DND-41 (cell line): ENCODE data around the gene BORCS6.
A peak's percentile ranks its signal among the peaks of the same experiment; 100 is the strongest.

Experiments
- ATAC-seq: fragments of 200-7000 bp; cut with Tn5 transposase; 3 replicates; pipeline ENCODE4 v1.9.1; 2021; ENCODE audit warnings: low read depth; ENCODE audit not compliant: insufficient read depth
- DNase-seq: peaks from one replicate; pipeline ENCODE4 v3.0.0-alpha.2; 2020
- H2AFZ ChIP-seq: 2 replicates; pipeline ENCODE4 v1.6.0; 2012; ENCODE audit warnings: low read depth, low read length
- H3K27ac ChIP-seq: 2 replicates; pipeline ENCODE4 v1.5.1; 2012; ENCODE audit warnings: low read length, inconsistent platforms
- H3K27me3 ChIP-seq: fragments of 200-600 bp; sonication (generic); 2 replicates; pipeline ENCODE4 v1.6.0; 2012; ENCODE audit warnings: low read length, mild to moderate bottlenecking, inconsistent platforms; ENCODE audit not compliant: insufficient read depth, poor library complexity
- H3K36me3 ChIP-seq: 2 replicates; pipeline ENCODE4 v1.5.1; 2012; ENCODE audit warnings: low read length, inconsistent platforms; ENCODE audit not compliant: insufficient read depth
- H3K4me1 ChIP-seq: 2 replicates; pipeline ENCODE4 v1.5.1; 2012; ENCODE audit warnings: mild to moderate bottlenecking, low read length; ENCODE audit not compliant: insufficient read depth
- H3K4me2 ChIP-seq: 2 replicates; pipeline ENCODE4 v1.6.0; 2012; ENCODE audit warnings: mild to moderate bottlenecking, moderate library complexity, low read length, inconsistent platforms; ENCODE audit not compliant: insufficient read depth
- H3K4me3 ChIP-seq, 2 experiments: fragments of 200-600 bp in 1 of 2; shearing (Covaris generic) in 1 of 2; 2 replicates each; pipeline ENCODE4 v1.5.1; 2012 to 2016; ENCODE audit warnings: inconsistent platforms in 2 of 2, low read length in 2 of 2, mild to moderate bottlenecking in 2 of 2, low read depth in 1 of 2, moderate library complexity in 1 of 2
- H3K79me2 ChIP-seq: 2 replicates; pipeline ENCODE4 v1.6.0; 2012; ENCODE audit warnings: low read length, inconsistent platforms; ENCODE audit not compliant: insufficient read depth
- H3K9ac ChIP-seq: 2 replicates; pipeline ENCODE4 v1.6.0; 2012; ENCODE audit warnings: low read depth, mild to moderate bottlenecking, inconsistent platforms, low read length, moderate library complexity
- H3K9me3 ChIP-seq: 2 replicates; pipeline ENCODE4 v1.5.1; 2012; ENCODE audit warnings: low read length, moderate library complexity, mild to moderate bottlenecking, inconsistent platforms; ENCODE audit not compliant: insufficient read depth, severe bottlenecking
- H4K20me1 ChIP-seq: 2 replicates; pipeline ENCODE4 v1.6.0; 2012; ENCODE audit warnings: low read length; ENCODE audit not compliant: insufficient read depth
- EZH2 ChIP-seq: IDR thresholded peaks from 3 replicates; pipeline ENCODE4 v1.6.1; 2012; ENCODE audit warnings: borderline replicate concordance, low read depth, mild to moderate bottlenecking, moderate library complexity, low read length, inconsistent platforms; ENCODE audit not compliant: severe bottlenecking
- TF ChIP-seq, protein P1 (sequence below): IDR thresholded peaks from 2 replicates; pipeline ENCODE4 v1.5.1; 2012; ENCODE audit warnings: borderline replicate concordance, low read length, moderate library complexity, mild to moderate bottlenecking; ENCODE audit not compliant: poor library complexity, severe bottlenecking; ENCODE audit errors: extremely low read depth

Gene BORCS6

DNA sequence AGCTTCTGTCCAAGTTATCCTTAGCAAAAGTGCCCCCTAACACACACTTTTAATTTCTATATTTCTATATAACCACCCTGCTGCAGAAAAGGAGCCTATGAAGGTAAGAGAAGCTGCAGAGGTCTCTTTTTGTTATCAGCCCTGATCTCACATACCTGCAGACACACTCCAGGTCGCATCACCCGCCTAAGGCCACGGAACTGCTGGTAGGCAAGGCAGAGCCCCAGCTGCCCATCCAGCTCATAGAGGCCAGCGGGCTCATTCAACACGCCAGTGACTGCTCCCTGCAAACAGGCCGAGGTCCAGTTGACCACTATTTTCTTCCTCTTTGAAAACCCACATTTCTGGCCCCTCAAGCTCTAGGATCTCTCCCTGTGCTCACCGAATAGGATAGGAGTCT is 45.7 kb upstream of the BORCS6 start:
- TF ChIP-seq EZH2 = no peak
- TF ChIP-seq, protein P1, sequence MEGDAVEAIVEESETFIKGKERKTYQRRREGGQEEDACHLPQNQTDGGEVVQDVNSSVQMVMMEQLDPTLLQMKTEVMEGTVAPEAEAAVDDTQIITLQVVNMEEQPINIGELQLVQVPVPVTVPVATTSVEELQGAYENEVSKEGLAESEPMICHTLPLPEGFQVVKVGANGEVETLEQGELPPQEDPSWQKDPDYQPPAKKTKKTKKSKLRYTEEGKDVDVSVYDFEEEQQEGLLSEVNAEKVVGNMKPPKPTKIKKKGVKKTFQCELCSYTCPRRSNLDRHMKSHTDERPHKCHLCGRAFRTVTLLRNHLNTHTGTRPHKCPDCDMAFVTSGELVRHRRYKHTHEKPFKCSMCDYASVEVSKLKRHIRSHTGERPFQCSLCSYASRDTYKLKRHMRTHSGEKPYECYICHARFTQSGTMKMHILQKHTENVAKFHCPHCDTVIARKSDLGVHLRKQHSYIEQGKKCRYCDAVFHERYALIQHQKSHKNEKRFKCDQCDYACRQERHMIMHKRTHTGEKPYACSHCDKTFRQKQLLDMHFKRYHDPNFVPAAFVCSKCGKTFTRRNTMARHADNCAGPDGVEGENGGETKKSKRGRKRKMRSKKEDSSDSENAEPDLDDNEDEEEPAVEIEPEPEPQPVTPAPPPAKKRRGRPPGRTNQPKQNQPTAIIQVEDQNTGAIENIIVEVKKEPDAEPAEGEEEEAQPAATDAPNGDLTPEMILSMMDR = no peak
- peaks cover 11% of the 10 kb centered on the region for H3K79me2 ChIP-seq
- no peak overlapping the region for H3K4me3 ChIP-seq
- H3K4me1 ChIP-seq = no peaks in the 10 kb centered on the region
- peaks cover 96% of the 10 kb centered on the region for H3K36me3 ChIP-seq
- no peak overlapping the region for H3K27ac ChIP-seq
- ATAC-seq (no peak), DNase-seq (no peak)
- no peak overlapping the region for H2AFZ ChIP-seq
- no peaks in the 10 kb centered on the region for H3K27me3 ChIP-seq
- peaks cover 3% of the 10 kb centered on the region; the same call in 1 of the 2 replicates for H4K20me1 ChIP-seq
- no peaks in the 10 kb centered on the region for H3K9me3 ChIP-seq
- H3K4me2 ChIP-seq = no peak overlapping the region
- H3K9ac ChIP-seq = no peak overlapping the region

DNA sequence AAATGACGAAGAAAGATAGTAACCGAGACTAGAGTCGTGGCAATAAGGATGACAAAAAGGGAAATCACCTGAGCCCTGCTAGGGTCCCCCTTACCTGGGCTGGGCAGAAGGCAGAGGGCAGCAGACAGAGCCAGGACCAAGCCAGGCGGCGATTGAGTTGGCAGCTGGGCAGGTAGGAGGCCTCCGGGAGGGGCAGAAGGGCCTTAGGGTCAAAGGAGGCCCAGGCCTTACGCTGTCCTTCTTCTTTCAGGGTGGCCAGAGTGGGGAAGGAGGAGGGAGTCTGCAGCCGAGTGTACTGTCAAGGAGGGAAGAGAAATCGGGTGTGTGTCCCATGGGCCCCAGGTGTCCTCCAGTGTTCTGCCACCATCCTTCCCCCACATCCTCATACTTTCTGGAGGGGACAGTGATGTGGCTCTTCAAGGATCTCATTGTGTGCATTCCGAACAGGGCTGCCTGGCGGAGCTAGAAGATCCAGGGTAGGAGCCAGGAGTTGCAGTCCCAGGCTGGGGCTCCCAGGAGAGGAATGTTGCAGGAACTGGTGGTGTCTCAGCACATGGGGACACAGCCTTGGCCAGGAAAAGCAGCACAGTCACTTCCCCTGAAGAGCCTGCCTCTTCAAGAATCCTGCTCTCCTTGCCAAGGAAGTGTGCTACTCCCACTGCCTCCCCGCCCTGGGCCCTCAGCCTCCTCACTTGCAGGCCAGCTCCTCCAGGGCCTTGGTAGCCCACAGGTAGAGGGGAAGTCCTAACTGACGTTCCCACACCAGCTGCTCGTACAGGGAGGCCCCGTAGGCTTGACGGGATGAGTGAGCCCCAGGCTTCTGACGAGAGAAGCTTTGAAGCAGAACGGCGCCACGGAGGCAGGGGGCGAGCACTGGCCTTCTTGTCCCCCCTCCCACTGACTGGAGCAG is 44.6 kb upstream of the BORCS6 start:
- no peaks in the 10 kb centered on the region for H3K27me3 ChIP-seq
- ATAC-seq = no peak
- TF ChIP-seq EZH2 = no peak
- TF ChIP-seq, protein P1 = no peak
- no peak overlapping the region for H2AFZ ChIP-seq
- H3K9me3 ChIP-seq = no peaks in the 10 kb centered on the region
- peaks cover 7% of the 10 kb centered on the region for H3K79me2 ChIP-seq
- no peak overlapping the region for H3K9ac ChIP-seq
- no peak for DNase-seq
- H3K27ac ChIP-seq = peak overlapping the region; percentile 14; the same call in 1 of the 2 replicates
- peaks cover 3% of the 10 kb centered on the region; the same call in 1 of the 2 replicates for H4K20me1 ChIP-seq
- H3K36me3 ChIP-seq = peaks cover 96% of the 10 kb centered on the region
- no peaks in the 10 kb centered on the region for H3K4me1 ChIP-seq
- H3K4me2 ChIP-seq = no peak overlapping the region
- no peak overlapping the region for H3K4me3 ChIP-seq

DNA sequence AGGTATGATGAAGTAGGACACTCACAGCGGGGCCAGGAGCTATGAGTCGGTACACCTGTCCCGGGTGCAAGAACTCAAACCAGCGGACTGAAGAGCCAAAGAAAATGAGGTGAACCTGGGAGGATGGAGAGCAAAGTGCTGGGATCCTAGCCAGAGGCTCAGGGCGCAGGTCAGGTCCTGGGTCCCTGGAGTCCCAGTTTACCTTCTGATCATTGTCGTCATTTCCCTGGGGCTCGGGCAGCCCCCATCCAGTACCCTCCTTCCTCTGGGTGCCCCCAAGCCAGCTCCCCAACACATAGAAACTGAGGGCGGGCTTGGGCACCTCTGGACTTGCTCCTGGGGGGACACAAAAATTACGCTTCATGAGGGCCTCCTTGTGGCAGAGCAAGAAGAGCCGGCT is 41.7 kb upstream of the BORCS6 start:
- no peak overlapping the region for H3K4me3 ChIP-seq
- H3K36me3 ChIP-seq = peaks cover 97% of the 10 kb centered on the region
- peaks cover 3% of the 10 kb centered on the region; the same call in 1 of the 2 replicates for H4K20me1 ChIP-seq
- no peak overlapping the region for H3K4me2 ChIP-seq
- no peak overlapping the region for H3K9ac ChIP-seq
- ATAC-seq (no peak), DNase-seq (no peak)
- no peaks in the 10 kb centered on the region for H3K9me3 ChIP-seq
- H2AFZ ChIP-seq = no peak overlapping the region
- H3K27ac ChIP-seq = no peak overlapping the region
- H3K4me1 ChIP-seq = no peaks in the 10 kb centered on the region
- no peak for TF ChIP-seq EZH2
- TF ChIP-seq, protein P1 = no peak
- H3K27me3 ChIP-seq = no peaks in the 10 kb centered on the region
- no peaks in the 10 kb centered on the region for H3K79me2 ChIP-seq
